HepG2 (cell line): Measurements from ENCODE around the gene ZFP36L2.

ENCODE experiments used
- ARNT ChIP-seq: fragments of 450-650 bp; IDR thresholded peaks from 2 replicates; pipeline ENCODE4 v1.6.1; 2017
- BRCA1 ChIP-seq: sonication (generic); formaldehyde crosslinking; IDR thresholded peaks from 2 replicates; pipeline ENCODE4 v1.4.0; 2020; ENCODE audit warnings: missing genetic modification reagents
- CTCF ChIP-seq: sonication (generic); formaldehyde crosslinking; IDR thresholded peaks from 2 replicates; pipeline ENCODE4 v1.5.0; 2020; ENCODE audit warnings: mild to moderate bottlenecking, missing genetic modification reagents, moderate library complexity
- EP300 ChIP-seq, 3 experiments: sonication (generic) in 1 of 3; formaldehyde crosslinking in 1 of 3; IDR thresholded peaks; 2 replicates each; pipeline versions ENCODE4 v1.5.1 to v1.6.1; 2011 to 2020; ENCODE audit warnings: low read depth in 2 of 3, low read length in 2 of 3, borderline replicate concordance in 1 of 3, improper control_type of control experiment in 1 of 3, mild to moderate bottlenecking in 1 of 3, missing genetic modification reagents in 1 of 3, moderate library complexity in 1 of 3
- KDM5A ChIP-seq: fragments of 200-600 bp; sonication (generic); IDR thresholded peaks from 2 replicates; pipeline ENCODE4 v1.7.0; 2018; ENCODE audit warnings: antibody characterized with exemption, mild to moderate bottlenecking, low read length, borderline replicate concordance
- KLF16 ChIP-seq, 2 experiments: sonication (generic) in 1 of 2; formaldehyde crosslinking in 1 of 2; IDR thresholded peaks; 2 replicates each; pipeline versions ENCODE4 v1.6.1 to v1.8.0; 2016 to 2023; ENCODE audit warnings: missing genetic modification reagents in 2 of 2, missing compliant biosample characterization in 1 of 2
- MNT ChIP-seq: fragments of 450-650 bp; IDR thresholded peaks from 2 replicates; pipeline ENCODE4 v1.6.1; 2016
- POLR2A ChIP-seq, 2 experiments: IDR thresholded peaks; 2 replicates each; pipeline ENCODE4 v1.6.1; 2011; ENCODE audit warnings: low read depth in 2 of 2, low read length in 2 of 2, mild to moderate bottlenecking in 1 of 2, moderate library complexity in 1 of 2; ENCODE audit not compliant: insufficient read depth in 1 of 2
- YY1 ChIP-seq: IDR thresholded peaks from 2 replicates; pipeline ENCODE4 v1.6.1; 2011; ENCODE audit warnings: low read length, low read depth, moderate library complexity, mild to moderate bottlenecking; ENCODE audit not compliant: insufficient read depth, insufficient replicate concordance
- ZNF160 ChIP-seq: sonication (generic); formaldehyde crosslinking; IDR thresholded peaks from 2 replicates; pipeline ENCODE4 v1.8.0; 2022; ENCODE audit warnings: mild to moderate bottlenecking, inconsistent platforms, missing genetic modification reagents
- ZNF280D ChIP-seq: sonication (generic); formaldehyde crosslinking; IDR thresholded peaks from 2 replicates; pipeline ENCODE4 v1.5.1; 2020; ENCODE audit warnings: mild to moderate bottlenecking, missing genetic modification reagents
- ZNF354B ChIP-seq: sonication (generic); formaldehyde crosslinking; IDR thresholded peaks from 2 replicates; pipeline ENCODE4 v1.8.0; 2022; ENCODE audit warnings: mild to moderate bottlenecking, missing genetic modification reagents
- ZNF577 ChIP-seq: sonication (generic); formaldehyde crosslinking; IDR thresholded peaks from 2 replicates; pipeline ENCODE4 v1.4.0; 2020; ENCODE audit warnings: mild to moderate bottlenecking, low read depth, missing genetic modification reagents, borderline replicate concordance

- no peak for TF ChIP-seq MNT
- no peak for TF ChIP-seq ZNF577 (CRISPR knock-in tag)
- TF ChIP-seq KDM5A = no peak
- no peak for TF ChIP-seq YY1
- no peak for TF ChIP-seq ZNF280D
- no peak for TF ChIP-seq BRCA1 (CRISPR knock-in tag)
- TF ChIP-seq ARNT = no peak
- no peak for TF ChIP-seq POLR2A (IDR thresholded peaks at IDR 0.05; ENCODE audit: insufficient read depth in 1 of 2, low read depth in 2 of 2, low read length in 2 of 2)
- TF ChIP-seq EP300 (IDR thresholded peaks at IDR 0.05; ENCODE audit: low read depth in 2 of 2, low read length in 2 of 2) = no peak
- TF ChIP-seq EP300 (CRISPR knock-in tag; IDR thresholded peaks at IDR 0.05; ENCODE audit: borderline replicate concordance) = no peak
- no peak for TF ChIP-seq ZNF354B (CRISPR knock-in tag)
- no peak for TF ChIP-seq KLF16 (CRISPR knock-in tag; IDR thresholded peaks at IDR 0.05)
- no peak for TF ChIP-seq ZNF160 (CRISPR knock-in tag)
- TF ChIP-seq CTCF (CRISPR knock-in tag) = no peak
Measured at GRCh38 chr2:43175020-43175441, 51.4 kb downstream of the ZFP36L2 start.
